Left ventricle myocardium inferior (tissue), 1 donor: ENCODE results near the gene CPNE1. TPM values are rescaled to one million over a fixed set of nuclear protein-coding genes. Genes with fewer than 3 reads are reported as not detected.

Source experiments
- DNase-seq: peaks from one replicate; pipeline ENCODE4 v3.0.0-alpha.2; 2020
- H3K27ac ChIP-seq: fragments of 200-600 bp; replicated peaks from 2 replicates; pipeline ENCODE4 v1.8.0; 2021
- H3K27me3 ChIP-seq: fragments of 200-600 bp; 2 replicates; pipeline ENCODE4 v1.8.0; 2021; ENCODE audit warnings: low read depth
- H3K36me3 ChIP-seq: fragments of 200-600 bp; 2 replicates; pipeline ENCODE4 v1.8.0; 2021
- H3K4me1 ChIP-seq: fragments of 200-600 bp; 2 replicates; pipeline ENCODE4 v1.8.0; 2021
- H3K4me3 ChIP-seq: fragments of 200-600 bp; 2 replicates; pipeline ENCODE4 v1.8.0; 2021; ENCODE audit warnings: mild to moderate bottlenecking, moderate library complexity
- H3K9me3 ChIP-seq: fragments of 200-600 bp; replicated peaks from 2 replicates; pipeline ENCODE4 v1.8.0; 2021
- CTCF ChIP-seq: fragments of 200-600 bp; IDR thresholded peaks from 2 replicates; pipeline ENCODE4 v1.8.0; 2021; ENCODE audit warnings: antibody characterized with exemption, mild to moderate bottlenecking, borderline replicate concordance
- intact Hi-C: fragments of 100-400 bp; cut with micrococcal nuclease; formaldehyde crosslinking; loops from one replicate; pipeline ENCODE4 v1.11.0; 2022
- total RNA-seq: library from RNA; stranded (reverse); fragmentation: NEBNext Ultra II Directional; extraction: Animal tissue kit (Norgen Biotek cat#: 25700); gene quantifications from one replicate; pipeline ENCODE4 v1.2.1, GENCODE V29; 2021
- donor health status: DM: no; HTN: yes; CAD: no; lungs with severe emphysema.

The CPNE1 gene
- total RNA-seq, 1 donor from 2014 or later, result 47.3 TPM

- intact Hi-C loops, result no loop called here
- peak overlapping the region; percentile 93 for H3K27ac ChIP-seq
- DNase-seq, result no peak
These were observed 46.2 kb downstream of the CPNE1 start for GRCh38 chr20:35618263-35619131.

GRCh38 chr20:35617397-35618262 is 47.1 kb downstream of the CPNE1 start:
- H3K4me1 ChIP-seq, result peaks cover 42% of the 10 kb centered on the region
- intact Hi-C loops, result no loop called here
- peaks cover 10% of the 10 kb centered on the region for H3K36me3 ChIP-seq
- peak overlapping the region; percentile 93 for H3K27ac ChIP-seq
- H3K4me3 ChIP-seq, result peak overlapping the region; percentile 74
- H3K27me3 ChIP-seq, result no peaks in the 10 kb centered on the region
- DNase-seq, result peak; percentile 58
- TF ChIP-seq CTCF, result peak; percentile 50
- no peaks in the 10 kb centered on the region for H3K9me3 ChIP-seq

More at GRCh38 chr20:35618263-35619131, 46.2 kb downstream of the CPNE1 start:
- H3K36me3 ChIP-seq, result peaks cover 10% of the 10 kb centered on the region
- H3K4me3 ChIP-seq, result peak overlapping the region; percentile 74
- H3K9me3 ChIP-seq, result no peaks in the 10 kb centered on the region
- no peak for TF ChIP-seq CTCF
- H3K27me3 ChIP-seq, result no peaks in the 10 kb centered on the region
- H3K4me1 ChIP-seq, result peaks cover 42% of the 10 kb centered on the region

GRCh38 chr20:35616465-35617396 is 48.0 kb downstream of the CPNE1 start:
- intact Hi-C loops, result no loop called here
- peak overlapping the region; percentile 93 for H3K27ac ChIP-seq
- no peak for TF ChIP-seq CTCF

GRCh38 chr20:35615667-35616464 is 48.8 kb downstream of the CPNE1 start, which contains the start of gene SPAG4:
SPAG4 (plus strand) TSS chr20:35615829; CDS start chr20:35616004, 175 bp downstream.
- Histone ChIP-seq H3K27me3 (no peaks in the 10 kb centered on the region), H3K4me3 (peak within 1 kb of the TSS; percentile 74), H3K36me3 (no peaks in the 10 kb centered on the region), H3K4me1 (peaks cover 47% of the 10 kb centered on the region), H3K27ac (peak within 1 kb of the TSS; percentile 93), H3K9me3 (no peaks in the 10 kb centered on the region)
- DNase-seq, result peak; percentile 99
- intact Hi-C loops, result no loop called here
- TF ChIP-seq CTCF, result no peak

More at GRCh38 chr20:35616465-35617396, 48.0 kb downstream of the CPNE1 start:
- DNase-seq, result peak; percentile 92
- Histone ChIP-seq H3K4me3 (peak overlapping the region; percentile 74), H3K4me1 (peaks cover 42% of the 10 kb centered on the region), H3K36me3 (peaks cover 7% of the 10 kb centered on the region), H3K9me3 (no peaks in the 10 kb centered on the region), H3K27me3 (no peaks in the 10 kb centered on the region)
